ENCODE data around the gene SERPINB3. TPM values are rescaled to one million over a fixed set of nuclear protein-coding genes. Genes with fewer than 3 reads are reported as not detected.

The SERPINB3 gene
- total and polyA plus RNA-seq, 2 of the 8 experiments (the other 6 are each of a cell fraction or from before 2014, with no cell fraction given) = 0.17 to 0.18 TPM

- Histone ChIP-seq H3K9me3 (ENCODE audit: insufficient read depth in 2 of 2, low read depth in 1 of 2, low read length in 1 of 2) (no peaks in the 10 kb centered on the region), H3K79me1 (ENCODE audit: low read depth, low read length) (no peaks in the 10 kb centered on the region), H2AK5ac (ENCODE audit: low read depth, low read length) (no peak overlapping the region), H3K4me1 (replicated peaks in 1 of 4; ENCODE audit: control insufficient read depth in 3 of 4, insufficient read depth in 4 of 4, low read length in 3 of 4) (no peaks in the 10 kb centered on the region), H3K4me3 (ENCODE audit: extremely low read depth in 1 of 4, insufficient read depth in 2 of 4, low read depth in 3 of 4, low read length in 4 of 4) (no peak overlapping the region), H3K4ac (replicated peaks; ENCODE audit: insufficient read length, low read depth, low read length) (no peak overlapping the region), H4K91ac (replicated peaks; ENCODE audit: insufficient read length, low read length) (no peak overlapping the region), H2BK15ac (ENCODE audit: low read length) (no peak overlapping the region), H3K9ac (replicated peaks in 1 of 4; ENCODE audit: extremely low read depth in 1 of 4, low read depth in 3 of 4, low read length in 3 of 4) (no peak overlapping the region), H3K56ac (replicated peaks; ENCODE audit: insufficient read length, low read depth, low read length) (no peak overlapping the region), H2BK12ac (ENCODE audit: low read depth, low read length) (no peak overlapping the region), H3K36me3 (ENCODE audit: control insufficient read depth in 2 of 4, insufficient read depth in 4 of 4, low read length in 3 of 4) (no peaks in the 10 kb centered on the region), H2BK5ac (ENCODE audit: low read depth, low read length) (no peak overlapping the region), H3K27me3 (replicated peaks in 1 of 4; ENCODE audit: control insufficient read depth in 3 of 4, extremely low read depth in 1 of 4, insufficient read depth in 3 of 4, low read length in 3 of 4) (no peaks in the 10 kb centered on the region), H2BK20ac (ENCODE audit: low read length) (no peak overlapping the region), H4K8ac (ENCODE audit: extremely low read depth, insufficient read depth, low read length) (no peak overlapping the region), H3K23me2 (ENCODE audit: low read depth, low read length) (no peaks in the 10 kb centered on the region), H3K18ac (ENCODE audit: extremely low read depth, low read length) (no peak overlapping the region), H3K14ac (ENCODE audit: insufficient read length) (no peak overlapping the region), H4K20me1 (replicated peaks in 1 of 2; ENCODE audit: control insufficient read depth in 1 of 2, insufficient read depth in 2 of 2, low read length in 2 of 2) (no peaks in the 10 kb centered on the region), H2BK120ac (replicated peaks; ENCODE audit: low read depth, low read length) (no peak overlapping the region), H3K23ac (ENCODE audit: insufficient read length) (no peak overlapping the region), H4K5ac (ENCODE audit: insufficient read length, low read depth, low read length) (no peak overlapping the region), H3K4me2 (ENCODE audit: insufficient read depth in 1 of 2, low read depth in 2 of 2, low read length in 2 of 2) (no peak overlapping the region), H2AFZ (ENCODE audit: low read length) (no peak overlapping the region), H3K27ac (ENCODE audit: low read depth, low read length) (no peak overlapping the region), H3K79me2 (ENCODE audit: control insufficient read depth in 1 of 2, insufficient read depth in 2 of 2, low read length in 2 of 2) (no peaks in the 10 kb centered on the region)
- 46% methylated on average over 5 of the region's 5 CpGs; no CpG with 5 or more reads in 1 of the 2 experiments for WGBS, 2 experiments (ENCODE audit: extremely low coverage in 1 of 2, insufficient coverage in 1 of 2, insufficient read length in 1 of 2, insufficient replicate concordance in 2 of 2, low coverage in 1 of 2, low lambda C conversion rate in 2 of 2, missing lambda C conversion rate in 1 of 2)
- CTCF ChIA-PET (ENCODE audit: partially characterized antibody) = interaction anchor here (1.1 to 5.7 kb wide), 5 partner anchors 11 to 172 kb away, joined by 3 to 35 read pairs (median 8); no protein-coding TSS in a partner anchor
- TF ChIP-seq GTF2F1 (IDR thresholded peaks at IDR 0.05; ENCODE audit: borderline replicate concordance, low read depth, low read length) (no peak), CTCF (IDR thresholded peaks at IDR 0.05; ENCODE audit: control extremely low read depth in 1 of 3, insufficient read depth in 1 of 3, low read depth in 1 of 3, low read length in 3 of 3) (peak; percentile 66 to 81 (median 77)), MAX (IDR thresholded peaks at IDR 0.05) (0 out of 2 replicates have a peak, but pooled peaks have one; percentile 13), E2F6 (IDR thresholded peaks at IDR 0.05) (no peak), POU5F1 (IDR thresholded peaks at IDR 0.05; ENCODE audit: low read depth, low read length) (no peak), CREB1 (IDR thresholded peaks at IDR 0.05) (no peak), RAD21 (IDR thresholded peaks at IDR 0.05 in 1 of 2, conservative IDR thresholded peaks at IDR 0.05 in 1 of 2; ENCODE audit: low read depth in 2 of 2, low read length in 2 of 2) (peak; percentile 74 to 76)
- POLR2A ChIA-PET (ENCODE audit: partially characterized antibody) = no interaction called here
- FAIRE-seq = peak; percentile 60
- no peak for DNase-seq (ENCODE audit: low read depth in 1 of 2, low spot score in 2 of 2)
Observed at GRCh38 chr18:63676526-63677323, 15.0 kb upstream of the SERPINB3 start.
